ENCODE results near the gene SVOPL.

The SVOPL gene

DNA sequence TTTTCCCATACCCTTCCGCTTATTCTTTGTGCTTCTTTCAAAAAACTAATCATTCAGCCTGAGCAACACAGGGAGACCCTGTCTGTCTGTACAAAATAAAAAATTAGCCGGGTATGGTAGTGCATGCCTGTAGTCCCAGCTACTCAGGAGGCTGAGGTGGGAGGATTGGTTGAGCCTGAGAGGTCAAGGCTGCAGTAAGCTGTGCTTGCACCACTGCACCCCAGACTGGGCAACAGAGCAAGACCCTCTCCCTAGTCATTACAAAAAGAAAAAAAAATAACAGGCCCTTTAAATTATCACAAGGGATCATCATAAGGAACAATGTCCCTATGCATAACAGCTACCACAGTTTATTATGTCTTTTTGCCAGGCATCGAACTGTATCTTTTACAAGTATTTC lies 121.5 kb downstream of the SVOPL start:
- DNase-seq (ENCODE audit: low read depth, low spot score) = no peak
- H3K4me3 ChIP-seq (ENCODE audit: low read length) = no peak overlapping the region

DNA sequence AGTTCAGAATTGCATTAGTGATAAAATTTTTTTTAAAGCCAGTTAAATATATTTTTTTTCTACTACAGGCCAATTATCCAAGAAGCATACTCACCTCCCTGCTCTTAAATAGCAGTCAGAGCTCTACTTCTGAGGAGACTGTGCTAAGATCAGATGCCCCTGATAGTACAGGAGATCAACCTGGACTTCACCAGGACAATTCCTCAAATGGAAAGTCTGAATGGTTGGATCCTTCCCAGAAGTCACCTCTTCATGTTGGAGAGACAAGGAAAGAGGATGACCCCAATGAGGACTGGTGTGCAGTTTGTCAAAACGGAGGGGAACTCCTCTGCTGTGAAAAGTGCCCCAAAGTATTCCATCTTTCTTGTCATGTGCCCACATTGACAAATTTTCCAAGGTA lies 122.0 kb downstream of the SVOPL start:
- H3K4me3 ChIP-seq (ENCODE audit: low read length) = no peak overlapping the region
- no peak for DNase-seq (ENCODE audit: low read depth, low spot score)

- H3K4me3 ChIP-seq (ENCODE audit: low read length) = no peak overlapping the region
- DNase-seq (ENCODE audit: low read depth, low spot score) = no peak
Measured at GRCh38 chr7:138575897-138576428, 125.2 kb downstream of the SVOPL start.

GRCh38 chr7:138573741-138574140 lies 127.4 kb downstream of the SVOPL start:
- no peak for DNase-seq (ENCODE audit: low read depth, low spot score)
- H3K4me3 ChIP-seq (ENCODE audit: low read length) = no peak overlapping the region

DNA sequence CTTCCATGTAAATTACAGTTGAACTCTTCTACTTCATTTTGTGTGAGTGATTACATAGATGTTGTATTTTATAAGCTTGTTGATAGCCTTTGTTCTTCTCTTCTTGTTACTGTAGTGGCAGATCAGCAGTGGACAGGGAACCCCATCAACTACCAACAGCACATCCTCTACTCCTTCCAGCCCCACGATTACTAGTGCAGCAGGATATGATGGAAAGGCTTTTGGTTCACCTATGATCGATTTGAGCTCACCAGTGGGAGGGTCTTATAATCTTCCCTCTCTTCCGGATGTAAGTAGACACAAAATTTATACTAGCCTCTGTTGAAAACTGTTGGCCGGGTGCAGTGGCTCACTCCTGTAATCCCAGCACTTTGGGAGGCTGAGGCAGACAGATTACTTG lies 130.4 kb downstream of the SVOPL start:
- H3K4me3 ChIP-seq (ENCODE audit: low read length) = no peak overlapping the region
- no peak for DNase-seq (ENCODE audit: low read depth, low spot score)

DNA sequence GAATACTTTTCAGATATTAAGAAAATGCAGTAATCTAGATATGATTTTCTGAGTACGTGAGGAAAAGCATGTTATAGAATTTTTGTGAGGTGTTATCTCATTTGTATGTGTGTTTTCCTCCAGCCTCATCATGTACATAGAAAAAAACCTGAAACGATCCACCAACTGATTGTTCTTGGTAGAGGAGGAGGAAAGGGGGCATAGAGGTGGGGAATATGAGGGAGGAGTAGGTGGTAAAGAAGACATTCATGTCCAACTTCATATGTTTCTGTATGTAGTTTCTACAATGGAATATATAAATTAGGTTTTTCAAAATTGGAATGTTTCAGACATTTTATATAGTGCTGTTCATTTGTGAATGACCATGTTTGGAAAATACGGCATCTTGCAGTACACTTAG lies 131.7 kb downstream of the SVOPL start:
- H3K4me3 ChIP-seq (ENCODE audit: low read length) = no peak overlapping the region
- DNase-seq (ENCODE audit: low read depth, low spot score) = no peak

DNA sequence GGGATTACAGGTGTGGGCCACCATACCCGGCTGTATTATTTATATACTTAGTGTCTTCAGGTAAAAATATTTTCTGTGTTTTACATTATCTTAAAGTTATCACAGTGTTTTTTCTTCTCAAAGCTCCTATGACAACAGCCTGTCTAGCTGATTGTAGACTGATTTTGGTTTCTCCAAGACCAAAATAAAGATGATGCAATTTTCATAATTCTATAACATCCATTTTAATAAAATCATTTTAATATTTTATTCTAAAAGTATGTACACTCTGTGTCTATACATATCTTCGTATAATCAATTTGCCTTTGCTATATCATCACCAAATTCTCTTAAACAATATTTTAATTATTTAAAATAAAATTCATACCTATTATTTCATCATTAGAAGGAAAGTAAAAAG lies 132.5 kb downstream of the SVOPL start:
- no peak overlapping the region for H3K4me3 ChIP-seq (ENCODE audit: low read length)
- DNase-seq (ENCODE audit: low read depth, low spot score) = no peak

- H3K4me3 ChIP-seq (ENCODE audit: low read length) = no peak overlapping the region
- DNase-seq (ENCODE audit: low read depth, low spot score) = no peak
Measured at GRCh38 chr7:138565451-138566114, 135.6 kb downstream of the SVOPL start.

DNA sequence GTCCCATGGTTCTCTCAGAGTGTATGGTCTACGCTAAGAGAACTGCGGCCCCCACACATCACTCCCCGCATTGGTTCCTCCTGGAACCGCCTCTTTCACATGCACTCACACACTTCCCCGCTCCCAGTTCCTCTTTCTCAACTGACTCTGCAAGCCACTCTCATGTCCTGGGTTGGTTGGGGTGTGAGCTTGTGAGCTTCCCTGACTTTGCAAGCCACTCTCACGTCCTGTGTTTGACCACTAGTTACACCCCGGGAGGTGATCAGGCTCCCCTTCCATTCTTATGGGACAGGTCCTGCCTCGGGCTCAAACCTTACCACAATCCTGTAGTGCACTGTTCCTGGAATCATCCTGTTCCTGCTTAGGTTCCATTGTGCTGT lies 136.1 kb downstream of the SVOPL start:
- no peak for DNase-seq (ENCODE audit: low read depth, low spot score)
- no peak overlapping the region for H3K4me3 ChIP-seq (ENCODE audit: low read length)

- H3K4me3 ChIP-seq (ENCODE audit: low read length) = no peak overlapping the region
- no peak for DNase-seq (ENCODE audit: low read depth, low spot score)
Measured at GRCh38 chr7:138564365-138564764, 136.8 kb downstream of the SVOPL start.

DNA sequence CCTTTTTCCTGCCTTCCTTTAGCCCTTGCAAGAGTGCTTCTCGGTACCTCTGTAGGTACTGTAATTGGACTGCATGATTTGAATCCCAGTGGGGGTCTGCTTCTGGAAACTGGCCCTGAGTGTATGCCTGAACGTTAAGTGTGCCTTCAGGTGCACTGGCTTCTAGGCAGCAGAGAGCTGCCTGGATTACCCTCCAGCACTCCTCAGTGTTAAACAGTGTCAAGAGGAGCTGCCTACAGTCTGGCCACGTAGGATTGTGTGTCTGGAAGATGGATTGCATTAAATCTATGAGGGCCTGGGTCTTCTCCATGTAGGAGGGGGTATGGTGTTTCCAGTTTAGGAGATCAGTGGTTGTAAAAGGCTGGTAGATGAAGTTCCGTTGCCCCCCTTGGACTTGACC lies 137.4 kb downstream of the SVOPL start:
- no peak overlapping the region for H3K4me3 ChIP-seq (ENCODE audit: low read length)
- DNase-seq (ENCODE audit: low read depth, low spot score) = no peak

DNA sequence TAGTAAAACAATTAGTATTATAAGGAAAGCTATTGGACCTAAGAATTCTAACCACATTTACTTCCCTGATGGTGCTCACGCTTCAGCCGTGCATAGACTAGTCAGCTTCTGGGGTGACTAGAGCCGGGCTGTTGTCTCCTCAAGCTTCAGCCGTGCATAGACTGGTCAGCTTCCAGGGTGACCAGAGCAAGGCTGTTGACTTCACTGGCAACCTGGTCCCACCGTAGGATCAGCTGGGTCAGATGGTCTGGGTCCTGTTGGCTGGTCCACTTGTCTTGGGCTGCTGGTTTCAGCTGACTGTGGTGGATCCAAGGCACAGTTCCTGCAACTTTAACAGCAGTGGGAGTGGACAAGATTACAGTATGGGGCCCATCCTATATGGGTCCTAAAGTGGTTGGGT lies 141.7 kb downstream of the SVOPL start:
- no peak for DNase-seq (ENCODE audit: low read depth, low spot score)
- H3K4me3 ChIP-seq (ENCODE audit: low read length) = no peak overlapping the region

DNA sequence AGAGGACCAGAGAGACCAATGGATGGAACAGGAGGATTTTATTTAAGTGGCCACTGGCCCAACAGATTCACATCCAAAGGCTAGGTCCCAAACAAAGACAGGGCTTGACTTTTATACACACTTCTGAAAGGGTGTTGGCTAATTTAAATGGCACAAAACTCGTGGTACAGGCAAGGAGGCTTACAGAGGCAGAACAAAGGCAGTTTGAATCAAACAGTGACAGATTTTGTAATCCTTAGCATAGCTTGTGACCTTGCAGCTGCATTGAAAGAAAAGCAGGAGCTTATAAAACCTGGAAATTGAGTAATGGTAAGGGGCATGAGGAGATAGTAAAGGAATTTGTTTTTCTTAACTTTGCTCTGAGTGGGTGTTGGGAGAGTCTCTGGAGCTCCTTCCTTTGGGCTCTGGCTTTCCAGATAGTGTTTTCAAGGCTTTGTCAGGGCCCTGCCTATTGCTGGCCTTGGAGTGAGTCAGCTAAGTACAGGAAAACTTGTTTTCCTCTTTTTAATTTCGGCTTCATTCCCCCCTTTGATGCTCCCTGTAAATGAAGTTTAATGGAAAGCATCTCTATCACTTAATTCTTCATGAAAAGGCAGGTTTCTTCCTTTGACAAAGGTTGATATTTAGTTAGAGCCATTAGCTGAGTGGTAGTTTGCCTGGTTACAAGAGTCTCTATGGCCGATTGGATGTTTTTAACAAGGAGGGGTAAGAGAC lies 144.2 kb downstream of the SVOPL start:
- no peak for DNase-seq (ENCODE audit: low read depth, low spot score)
- no peak overlapping the region for H3K4me3 ChIP-seq (ENCODE audit: low read length)

- no peak for DNase-seq (ENCODE audit: low read depth, low spot score)
Measured at GRCh38 chr7:138555684-138556083, 145.5 kb downstream of the SVOPL start.

DNA sequence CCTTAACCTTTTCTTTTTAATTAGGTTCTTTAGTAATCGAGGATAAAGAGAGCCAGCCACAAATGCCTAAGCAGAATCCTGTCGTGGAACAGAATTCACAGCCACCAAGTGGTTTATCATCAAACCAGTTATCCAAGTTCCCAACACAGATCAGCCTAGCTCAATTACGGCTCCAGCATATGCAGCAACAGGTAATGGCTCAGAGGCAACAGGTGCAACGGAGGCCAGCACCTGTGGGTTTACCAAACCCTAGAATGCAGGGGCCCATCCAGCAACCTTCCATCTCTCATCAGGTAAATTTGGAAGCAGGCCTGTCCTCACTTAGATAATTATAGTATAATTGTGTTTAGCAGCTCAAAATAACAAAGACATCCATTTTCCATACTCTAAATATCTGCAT lies 146.5 kb downstream of the SVOPL start:
- H3K4me3 ChIP-seq (ENCODE audit: low read length) = no peak overlapping the region
- no peak for DNase-seq (ENCODE audit: low read depth, low spot score)

More at GRCh38 chr7:138555684-138556083, 145.5 kb downstream of the SVOPL start:
- H3K4me3 ChIP-seq (ENCODE audit: low read length) = no peak overlapping the region

GRCh38 chr7:138553805-138554204 lies 147.4 kb downstream of the SVOPL start:
- no peak for DNase-seq (ENCODE audit: low read depth, low spot score)

GRCh38 chr7:138551102-138551501 lies 150.1 kb downstream of the SVOPL start:
- no peak for DNase-seq (ENCODE audit: low read depth, low spot score)
- no peak overlapping the region for H3K4me3 ChIP-seq (ENCODE audit: low read length)

More at GRCh38 chr7:138553805-138554204, 147.4 kb downstream of the SVOPL start:
- H3K4me3 ChIP-seq (ENCODE audit: low read length) = no peak overlapping the region

DNA sequence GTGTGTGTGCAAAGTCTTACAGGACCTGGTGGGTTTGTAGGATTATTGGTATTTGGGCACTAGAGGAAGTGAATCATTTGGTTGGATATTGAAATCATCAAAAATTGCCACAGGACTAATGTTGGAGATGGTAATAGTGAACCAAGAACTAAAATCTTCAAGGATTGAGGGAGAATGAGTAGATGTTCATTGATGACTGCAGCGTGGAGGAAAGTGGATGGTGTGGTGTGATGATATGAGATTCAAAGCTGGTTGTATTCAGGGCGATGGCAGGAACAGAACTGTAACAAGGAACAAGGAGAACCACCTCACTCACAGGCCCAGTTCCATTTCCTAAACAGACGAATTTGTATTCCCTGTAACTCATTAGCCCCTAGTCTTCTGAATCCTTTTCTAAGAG lies 150.8 kb downstream of the SVOPL start:
- DNase-seq (ENCODE audit: low read depth, low spot score) = no peak
- H3K4me3 ChIP-seq (ENCODE audit: low read length) = no peak overlapping the region

GRCh38 chr7:138549082-138549481 lies 152.1 kb downstream of the SVOPL start:
- no peak for DNase-seq (ENCODE audit: low read depth, low spot score)
- H3K4me3 ChIP-seq (ENCODE audit: low read length) = no peak overlapping the region

GRCh38 chr7:138546829-138547228 lies 154.3 kb downstream of the SVOPL start:
- DNase-seq (ENCODE audit: low read depth, low spot score) = no peak
- H3K4me3 ChIP-seq (ENCODE audit: low read length) = no peak overlapping the region

Measured in Jurkat, Clone E6-1 (cell line).